PFSK-1 (cell line): ENCODE data around the gene ADAMTS17.

Experiments
- POLR2AphosphoS5 ChIP-seq: IDR thresholded peaks from 2 replicates; pipeline ENCODE4 v1.6.1; 2012; ENCODE audit warnings: low read depth, mild to moderate bottlenecking, control low read depth, low read length, moderate library complexity
- SIN3A ChIP-seq: IDR thresholded peaks from 2 replicates; pipeline ENCODE4 v1.6.1; 2012; ENCODE audit warnings: mild to moderate bottlenecking, low read length, moderate library complexity, borderline replicate concordance; ENCODE audit not compliant: insufficient read depth
- TF ChIP-seq, protein P1 (sequence below), 2 experiments: IDR thresholded peaks; 2 replicates each; pipeline versions ENCODE4 v1.6.1 to v1.8.0; 2011 to 2012; ENCODE audit warnings: low read depth in 2 of 2, low read length in 2 of 2, control low read depth in 1 of 2, inconsistent platforms in 1 of 2, mild to moderate bottlenecking in 1 of 2, moderate library complexity in 1 of 2; ENCODE audit not compliant: insufficient read depth in 1 of 2

DNA sequence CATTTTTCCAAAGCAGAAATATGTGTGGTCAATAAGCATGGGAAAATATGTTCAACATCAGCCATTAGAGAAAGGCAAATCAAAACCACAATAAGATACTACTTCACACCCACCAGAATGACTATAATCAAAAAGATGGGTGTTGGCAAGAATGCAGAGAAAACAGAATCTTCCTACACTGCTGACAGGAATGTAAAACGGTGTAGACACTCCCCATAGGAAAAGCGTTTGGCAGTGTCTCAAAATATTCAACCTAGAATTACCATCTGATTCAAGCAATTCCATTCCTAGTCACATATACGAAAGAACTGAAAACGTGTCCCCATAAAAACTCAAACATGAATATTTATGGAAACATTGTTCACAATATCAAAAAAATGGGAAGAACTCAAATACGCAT is 123.3 kb downstream of the ADAMTS17 start:
- TF ChIP-seq POLR2AphosphoS5 (no peak), SIN3A (no peak)
- TF ChIP-seq, protein P1, sequence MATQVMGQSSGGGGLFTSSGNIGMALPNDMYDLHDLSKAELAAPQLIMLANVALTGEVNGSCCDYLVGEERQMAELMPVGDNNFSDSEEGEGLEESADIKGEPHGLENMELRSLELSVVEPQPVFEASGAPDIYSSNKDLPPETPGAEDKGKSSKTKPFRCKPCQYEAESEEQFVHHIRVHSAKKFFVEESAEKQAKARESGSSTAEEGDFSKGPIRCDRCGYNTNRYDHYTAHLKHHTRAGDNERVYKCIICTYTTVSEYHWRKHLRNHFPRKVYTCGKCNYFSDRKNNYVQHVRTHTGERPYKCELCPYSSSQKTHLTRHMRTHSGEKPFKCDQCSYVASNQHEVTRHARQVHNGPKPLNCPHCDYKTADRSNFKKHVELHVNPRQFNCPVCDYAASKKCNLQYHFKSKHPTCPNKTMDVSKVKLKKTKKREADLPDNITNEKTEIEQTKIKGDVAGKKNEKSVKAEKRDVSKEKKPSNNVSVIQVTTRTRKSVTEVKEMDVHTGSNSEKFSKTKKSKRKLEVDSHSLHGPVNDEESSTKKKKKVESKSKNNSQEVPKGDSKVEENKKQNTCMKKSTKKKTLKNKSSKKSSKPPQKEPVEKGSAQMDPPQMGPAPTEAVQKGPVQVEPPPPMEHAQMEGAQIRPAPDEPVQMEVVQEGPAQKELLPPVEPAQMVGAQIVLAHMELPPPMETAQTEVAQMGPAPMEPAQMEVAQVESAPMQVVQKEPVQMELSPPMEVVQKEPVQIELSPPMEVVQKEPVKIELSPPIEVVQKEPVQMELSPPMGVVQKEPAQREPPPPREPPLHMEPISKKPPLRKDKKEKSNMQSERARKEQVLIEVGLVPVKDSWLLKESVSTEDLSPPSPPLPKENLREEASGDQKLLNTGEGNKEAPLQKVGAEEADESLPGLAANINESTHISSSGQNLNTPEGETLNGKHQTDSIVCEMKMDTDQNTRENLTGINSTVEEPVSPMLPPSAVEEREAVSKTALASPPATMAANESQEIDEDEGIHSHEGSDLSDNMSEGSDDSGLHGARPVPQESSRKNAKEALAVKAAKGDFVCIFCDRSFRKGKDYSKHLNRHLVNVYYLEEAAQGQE (IDR thresholded peaks at IDR 0.05; ENCODE audit: insufficient read depth in 1 of 2, low read depth in 2 of 2, low read length in 2 of 2): no peak
